HG02973 (cell line): Measurements from ENCODE around the gene DAB2.

Experiments
- ATAC-seq: cut with Tn5 transposase; IDR thresholded peaks from one replicate; pipeline ENCODE4 v1.9.1; 2021; ENCODE audit warnings: moderate library complexity; ENCODE audit not compliant: unreplicated experiment

The DAB2 gene

GRCh38 chr5:39448506-39449128, 23.8 kb upstream of the DAB2 start:
- no peak for ATAC-seq

- ATAC-seq: no peak
Observed at GRCh38 chr5:39447968-39448367, 23.2 kb upstream of the DAB2 start.

- ATAC-seq: no peak
Observed at GRCh38 chr5:39447059-39447458, 22.3 kb upstream of the DAB2 start.

GRCh38 chr5:39446231-39446630, 21.5 kb upstream of the DAB2 start:
- ATAC-seq: no peak

- no peak for ATAC-seq
Observed at GRCh38 chr5:39443911-39444310, 19.1 kb upstream of the DAB2 start.

- no peak for ATAC-seq
Observed at GRCh38 chr5:39442991-39443390, 18.2 kb upstream of the DAB2 start.

- ATAC-seq: no peak
Observed at GRCh38 chr5:39441838-39442237, 17.1 kb upstream of the DAB2 start.

- no peak for ATAC-seq
Observed at GRCh38 chr5:39440958-39441624, 16.3 kb upstream of the DAB2 start.

GRCh38 chr5:39440192-39440957, 15.6 kb upstream of the DAB2 start:
- no peak for ATAC-seq

- ATAC-seq: no peak
Observed at GRCh38 chr5:39439582-39440162, 14.9 kb upstream of the DAB2 start.

GRCh38 chr5:39437467-39437866, 12.7 kb upstream of the DAB2 start:
- ATAC-seq: no peak

GRCh38 chr5:39433848-39434247, 9.1 kb upstream of the DAB2 start:
- no peak for ATAC-seq

GRCh38 chr5:39432696-39433530, 8.1 kb upstream of the DAB2 start:
- ATAC-seq: no peak

- no peak for ATAC-seq
Observed at GRCh38 chr5:39430461-39430860, 5.7 kb upstream of the DAB2 start.

- no peak for ATAC-seq
Observed at GRCh38 chr5:39428640-39429039, 3.9 kb upstream of the DAB2 start.

GRCh38 chr5:39427633-39428032, 2.9 kb upstream of the DAB2 start:
- ATAC-seq: no peak

GRCh38 chr5:39427229-39427628, 2.4 kb upstream of the DAB2 start:
- no peak for ATAC-seq

GRCh38 chr5:39426746-39427105, 1.9 kb upstream of the DAB2 start:
- no peak for ATAC-seq

GRCh38 chr5:39426051-39426745, 1.4 kb upstream of the DAB2 start:
- ATAC-seq: no peak

GRCh38 chr5:39423331-39423751, 1.4 kb downstream of the DAB2 start:
- no peak for ATAC-seq
